Lung microvascular endothelial cell (primary cell): ENCODE data around the gene C11orf98. TPM values are rescaled to one million over a fixed set of nuclear protein-coding genes. Genes with fewer than 3 reads are reported as not detected.

Experiments
- DNase-seq, 2 donors: peaks; one replicate each; pipeline versions ENCODE4 v3.0.0 to v3.0.0-alpha.2; 2010; ENCODE audit warnings: low read depth in 2 of 2
- total RNA-seq: library from RNA; depleted of rRNA; stranded (reverse); fragments of >200 nt; gene quantifications from 2 replicates; pipeline ENCODE4 v1.2.1, GENCODE V29; 2014

C11orf98 gene
- total RNA-seq, 1 donor from 2014 or later, result 37.5 TPM

DNA sequence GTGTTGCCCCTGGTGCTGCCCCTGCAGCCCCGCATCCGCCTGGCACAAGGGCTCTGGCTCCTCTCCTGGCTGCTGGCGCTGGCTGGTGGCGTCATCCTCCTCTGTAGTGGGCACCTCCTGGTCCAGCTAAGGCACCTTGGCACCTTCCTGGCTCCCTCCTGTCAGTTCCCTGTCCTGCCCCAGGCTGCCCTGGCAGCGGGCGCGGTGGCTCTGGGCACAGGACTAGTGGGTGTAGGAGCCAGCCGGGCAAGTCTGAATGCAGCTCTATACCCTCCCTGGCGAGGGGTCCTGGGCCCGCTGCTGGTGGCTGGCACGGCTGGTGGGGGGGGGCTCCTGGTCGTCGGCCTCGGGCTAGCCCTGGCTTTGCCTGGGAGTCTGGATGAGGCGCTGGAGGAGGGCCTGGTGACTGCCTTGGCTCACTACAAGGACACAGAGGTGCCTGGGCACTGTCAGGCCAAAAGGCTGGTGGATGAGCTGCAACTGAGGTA, 51.7 kb downstream of the C11orf98 start:
- DNase-seq, result no peak

Other genes starting within 250 kb of the C11orf98 start
- not detected in 2 replicates for gene SCGB1A1, start 246.2 kb downstream of the C11orf98 start, total RNA-seq
- 214 and 215 TPM in 2 replicates for gene AHNAK, start 118.4 kb downstream of the C11orf98 start, total RNA-seq
- gene EEF1G, start 91.3 kb downstream of the C11orf98 start, total RNA-seq, result 1,150 and 1,533 TPM in 2 replicates
- 7.6 and 14.5 TPM in 2 replicates for gene TUT1, start 73.7 kb downstream of the C11orf98 start, total RNA-seq
- 147 and 148 TPM in 2 replicates for gene MTA2, start 63.3 kb downstream of the C11orf98 start, total RNA-seq
- 19.0 and 25.2 TPM in 2 replicates for gene EML3, start 52.4 kb downstream of the C11orf98 start, total RNA-seq
- gene ROM1, start 52.0 kb downstream of the C11orf98 start, total RNA-seq, result 2.4 and 3.3 TPM in 2 replicates
- 12.0 and 15.1 TPM in 2 replicates for gene B3GAT3, start 43.2 kb downstream of the C11orf98 start, total RNA-seq
- 170 and 189 TPM in 2 replicates for gene GANAB, start 18.6 kb downstream of the C11orf98 start, total RNA-seq
- 13.5 and 19.6 TPM in 2 replicates for gene INTS5, start 11.9 kb downstream of the C11orf98 start, total RNA-seq
- 4.8 and 6.3 TPM in 2 replicates for gene CSKMT, start 102 bp upstream of the C11orf98 start, total RNA-seq
- gene UQCC3, start 6.5 kb upstream of the C11orf98 start, total RNA-seq, result 8.3 and 9.9 TPM in 2 replicates
- gene LBHD1, start 7.1 kb upstream of the C11orf98 start, total RNA-seq, result 1.5 and 1.6 TPM in 2 replicates
- 126 and 131 TPM in 2 replicates for gene UBXN1, start 13.9 kb upstream of the C11orf98 start, total RNA-seq
- 0.22 and 0.60 TPM in 2 replicates for gene LRRN4CL, start 24.3 kb upstream of the C11orf98 start, total RNA-seq
- gene BSCL2, start 42.2 kb upstream of the C11orf98 start, total RNA-seq, result 17.7 and 26.4 TPM in 2 replicates
- not detected in 2 replicates for gene GNG3, start 42.5 kb upstream of the C11orf98 start, total RNA-seq
- 7.0 and 9.7 TPM in 2 replicates for gene HNRNPUL2, start 62.2 kb upstream of the C11orf98 start, total RNA-seq
- 23.4 and 24.6 TPM in 2 replicates for gene TTC9C, start 63.3 kb upstream of the C11orf98 start, total RNA-seq
- 7.4 and 11.7 TPM in 2 replicates for gene ZBTB3, start 89.0 kb upstream of the C11orf98 start, total RNA-seq
- gene POLR2G, start 96.4 kb upstream of the C11orf98 start, total RNA-seq, result 58.0 and 60.7 TPM in 2 replicates
- gene TAF6L, start 106.2 kb upstream of the C11orf98 start, total RNA-seq, result 19.8 and 31.9 TPM in 2 replicates
- gene TMEM179B, start 122.2 kb upstream of the C11orf98 start, total RNA-seq, result 20.3 and 39.3 TPM in 2 replicates
- gene TMEM223, start 126.8 kb upstream of the C11orf98 start, total RNA-seq, result 8.7 and 13.5 TPM in 2 replicates
- 7.6 and 12.3 TPM in 2 replicates for gene NXF1, start 140.2 kb upstream of the C11orf98 start, total RNA-seq
- gene STX5, start 166.8 kb upstream of the C11orf98 start, total RNA-seq, result 29.4 and 33.3 TPM in 2 replicates
- gene TEX54, start 167.6 kb upstream of the C11orf98 start, total RNA-seq, result not detected in 2 replicates
- 75.4 and 81.7 TPM in 2 replicates for gene WDR74, start 174.4 kb upstream of the C11orf98 start, total RNA-seq
- 57.9 and 59.9 TPM in 2 replicates for gene SLC3A2, start 215.7 kb upstream of the C11orf98 start, total RNA-seq